ENCODE data around the gene MSRB2.

The MSRB2 gene

GRCh38 chr10:23099816-23100215, 4.4 kb downstream of the MSRB2 start:
- TF ChIP-seq POLR2AphosphoS5 (IDR thresholded peaks at IDR 0.05; ENCODE audit: low read depth, low read length) (no peak), TAF1 (IDR thresholded peaks at IDR 0.05; ENCODE audit: borderline replicate concordance, low read depth, low read length) (no peak), POLR2A (IDR thresholded peaks at IDR 0.05; ENCODE audit: low read depth, low read length) (no peak)

GRCh38 chr10:23100331-23101030, 5.1 kb downstream of the MSRB2 start:
- FAIRE-seq = no peak

More at GRCh38 chr10:23099816-23100215, 4.4 kb downstream of the MSRB2 start:
- DNase-seq (ENCODE audit: insufficient read length) (no peak), FAIRE-seq (no peak)

GRCh38 chr10:23106331-23107072, 11.1 kb downstream of the MSRB2 start:
- no peak for TF ChIP-seq POLR2AphosphoS5 (IDR thresholded peaks at IDR 0.05; ENCODE audit: low read depth, low read length)
- no peak for TF ChIP-seq POLR2A (IDR thresholded peaks at IDR 0.05; ENCODE audit: low read depth, low read length)
- no peak for TF ChIP-seq TAF1 (IDR thresholded peaks at IDR 0.05; ENCODE audit: borderline replicate concordance, low read depth, low read length)
- FAIRE-seq (no peak), DNase-seq (ENCODE audit: insufficient read length) (no peak)

More at GRCh38 chr10:23100331-23101030, 5.1 kb downstream of the MSRB2 start:
- TF ChIP-seq POLR2A (IDR thresholded peaks at IDR 0.05; ENCODE audit: low read depth, low read length) (no peak), TAF1 (IDR thresholded peaks at IDR 0.05; ENCODE audit: borderline replicate concordance, low read depth, low read length) (no peak), POLR2AphosphoS5 (IDR thresholded peaks at IDR 0.05; ENCODE audit: low read depth, low read length) (no peak)
- no peak for DNase-seq (ENCODE audit: insufficient read length)

- no peak for DNase-seq (ENCODE audit: insufficient read length)
- FAIRE-seq = no peak
- TF ChIP-seq POLR2AphosphoS5 (IDR thresholded peaks at IDR 0.05; ENCODE audit: low read depth, low read length) = no peak
- TF ChIP-seq TAF1 (IDR thresholded peaks at IDR 0.05; ENCODE audit: borderline replicate concordance, low read depth, low read length) = no peak
- TF ChIP-seq POLR2A (IDR thresholded peaks at IDR 0.05; ENCODE audit: low read depth, low read length) = no peak
Measured at GRCh38 chr10:23110722-23111516, 15.5 kb downstream of the MSRB2 start.

- no peak for DNase-seq (ENCODE audit: insufficient read length)
- TF ChIP-seq TAF1 (IDR thresholded peaks at IDR 0.05; ENCODE audit: borderline replicate concordance, low read depth, low read length) (no peak), POLR2A (IDR thresholded peaks at IDR 0.05; ENCODE audit: low read depth, low read length) (no peak), POLR2AphosphoS5 (IDR thresholded peaks at IDR 0.05; ENCODE audit: low read depth, low read length) (no peak)
- no peak for FAIRE-seq
Measured at GRCh38 chr10:23111517-23112286, 16.3 kb downstream of the MSRB2 start.

GRCh38 chr10:23114228-23114850, 19.0 kb downstream of the MSRB2 start:
- TF ChIP-seq POLR2AphosphoS5 (IDR thresholded peaks at IDR 0.05; ENCODE audit: low read depth, low read length) (no peak), TAF1 (IDR thresholded peaks at IDR 0.05; ENCODE audit: borderline replicate concordance, low read depth, low read length) (no peak), POLR2A (IDR thresholded peaks at IDR 0.05; ENCODE audit: low read depth, low read length) (no peak)
- DNase-seq (ENCODE audit: insufficient read length) = no peak
- no peak for FAIRE-seq

GRCh38 chr10:23116486-23117205, 21.3 kb downstream of the MSRB2 start:
- DNase-seq (ENCODE audit: insufficient read length) (no peak), FAIRE-seq (no peak)
- TF ChIP-seq TAF1 (IDR thresholded peaks at IDR 0.05; ENCODE audit: borderline replicate concordance, low read depth, low read length) (no peak), POLR2AphosphoS5 (IDR thresholded peaks at IDR 0.05; ENCODE audit: low read depth, low read length) (no peak), POLR2A (IDR thresholded peaks at IDR 0.05; ENCODE audit: low read depth, low read length) (no peak)

- FAIRE-seq = no peak
- no peak for DNase-seq (ENCODE audit: insufficient read length)
- TF ChIP-seq TAF1 (IDR thresholded peaks at IDR 0.05; ENCODE audit: borderline replicate concordance, low read depth, low read length) (no peak), POLR2A (IDR thresholded peaks at IDR 0.05; ENCODE audit: low read depth, low read length) (no peak), POLR2AphosphoS5 (IDR thresholded peaks at IDR 0.05; ENCODE audit: low read depth, low read length) (no peak)
Measured at GRCh38 chr10:23120001-23120934, 24.9 kb downstream of the MSRB2 start.

GRCh38 chr10:23121135-23121534, 25.8 kb downstream of the MSRB2 start:
- FAIRE-seq = no peak
- no peak for DNase-seq (ENCODE audit: insufficient read length)
- no peak for TF ChIP-seq POLR2A (IDR thresholded peaks at IDR 0.05; ENCODE audit: low read depth, low read length)
